ENCODE results near the gene ARL2BP. TPM values are rescaled to one million over a fixed set of nuclear protein-coding genes. Genes with fewer than 3 reads are reported as not detected.

ARL2BP gene
- total and polyA plus RNA-seq, 7 donors: 28.6 to 85.6 (median 64.7) TPM

GRCh38 chr16:57202095-57202886 is 42.8 kb upstream of the ARL2BP start:
- TF ChIP-seq POLR2AphosphoS5 (IDR thresholded peaks at IDR 0.05) (no peak), POLR2A (IDR thresholded peaks at IDR 0.05) (no peak), CTCF (IDR thresholded peaks at IDR 0.05) (no peak), EP300 (IDR thresholded peaks at IDR 0.05) (no peak)
- intact Hi-C loops (cut with DNase I): no loop called here
- peaks cover 4 to 32% (median 10%) of the 10 kb centered on the region in 4 donors for H3K36me3 ChIP-seq
- WGBS, 2 donors: 92% methylated on average over 7 of the region's 7 CpGs
- no peaks in the 10 kb centered on the region for H3K27me3 ChIP-seq
- H3K27ac ChIP-seq: no peak overlapping the region
- no peaks in the 10 kb centered on the region for H3K9me3 ChIP-seq
- H3K4me1 ChIP-seq: peaks cover 0 to 16% (median 8%) of the 10 kb centered on the region in 4 donors
- DNase-seq: no peak
- no peak overlapping the region for H3K4me3 ChIP-seq

GRCh38 chr16:57203451-57203850 is 41.6 kb upstream of the ARL2BP start:
- H3K4me3 ChIP-seq: no peak overlapping the region
- peaks cover 4 to 41% (median 13%) of the 10 kb centered on the region in 4 donors for H3K36me3 ChIP-seq
- WGBS, 2 donors: 74 to 82% methylated on average over 1 of the region's 1 CpG
- H3K27ac ChIP-seq: no peak overlapping the region
- peaks cover 0 to 7% (median 3%) of the 10 kb centered on the region in 4 donors for H3K4me1 ChIP-seq
- no peaks in the 10 kb centered on the region for H3K9me3 ChIP-seq
- intact Hi-C loops (cut with DNase I): no loop called here
- no peak for DNase-seq
- no peaks in the 10 kb centered on the region for H3K27me3 ChIP-seq
- TF ChIP-seq POLR2A (IDR thresholded peaks at IDR 0.05): no peak
- TF ChIP-seq EP300 (IDR thresholded peaks at IDR 0.05): no peak
- TF ChIP-seq POLR2AphosphoS5 (IDR thresholded peaks at IDR 0.05): no peak
- no peak for TF ChIP-seq CTCF (IDR thresholded peaks at IDR 0.05)

- H3K36me3 ChIP-seq: peaks cover 6 to 53% (median 22%) of the 10 kb centered on the region in 4 donors
- no peak overlapping the region for H3K4me3 ChIP-seq
- H3K4me1 ChIP-seq: peaks cover 0 to 6% (median 0%) of the 10 kb centered on the region in 4 donors
- H3K27me3 ChIP-seq: no peaks in the 10 kb centered on the region
- H3K27ac ChIP-seq: no peak overlapping the region
- no peaks in the 10 kb centered on the region for H3K9me3 ChIP-seq
- no peak for DNase-seq
- intact Hi-C loops (cut with DNase I): no loop called here
- WGBS, 2 donors: 94 to 95% methylated on average over 12 of the region's 12 CpGs
- TF ChIP-seq POLR2AphosphoS5 (IDR thresholded peaks at IDR 0.05) (no peak), POLR2A (IDR thresholded peaks at IDR 0.05) (no peak), EP300 (IDR thresholded peaks at IDR 0.05) (no peak), CTCF (IDR thresholded peaks at IDR 0.05) (no peak)
Observed at GRCh38 chr16:57204675-57205074, 40.4 kb upstream of the ARL2BP start.

- no peak for DNase-seq
- WGBS, 2 donors: 96% methylated on average over 1 of the region's 1 CpG
- TF ChIP-seq POLR2A (IDR thresholded peaks at IDR 0.05): no peak
- H3K27ac ChIP-seq: no peak overlapping the region
- H3K36me3 ChIP-seq: peaks cover 11 to 96% (median 40%) of the 10 kb centered on the region in 4 donors
- intact Hi-C loops (cut with DNase I): no loop called here
- H3K4me1 ChIP-seq: no peaks in the 10 kb centered on the region
- no peaks in the 10 kb centered on the region for H3K27me3 ChIP-seq
- H3K4me3 ChIP-seq: no peak overlapping the region
- no peaks in the 10 kb centered on the region for H3K9me3 ChIP-seq
Observed at GRCh38 chr16:57208926-57209325, 36.1 kb upstream of the ARL2BP start.

GRCh38 chr16:57209780-57210179 is 35.3 kb upstream of the ARL2BP start:
- WGBS, 2 donors: 98 to 100% methylated on average over 5 of the region's 5 CpGs
- no peaks in the 10 kb centered on the region for H3K9me3 ChIP-seq
- peaks cover 15 to 98% (median 45%) of the 10 kb centered on the region in 4 donors for H3K36me3 ChIP-seq
- TF ChIP-seq CTCF (IDR thresholded peaks at IDR 0.05) (no peak), POLR2AphosphoS5 (IDR thresholded peaks at IDR 0.05) (no peak), EP300 (IDR thresholded peaks at IDR 0.05) (no peak), POLR2A (IDR thresholded peaks at IDR 0.05) (no peak)
- intact Hi-C loops (cut with DNase I): no loop called here
- no peaks in the 10 kb centered on the region for H3K4me1 ChIP-seq
- H3K27me3 ChIP-seq: no peaks in the 10 kb centered on the region
- DNase-seq: no peak
- H3K4me3 ChIP-seq: no peak overlapping the region
- no peak overlapping the region for H3K27ac ChIP-seq

Measured in sigmoid colon (tissue), 7 donors.